GM19438 (cell line): ENCODE data around the gene MYOZ3.
A peak's percentile ranks its signal among the peaks of the same experiment; 100 is the strongest.

Source experiments
- ATAC-seq: cut with Tn5 transposase; IDR thresholded peaks from one replicate; pipeline ENCODE4 v1.9.1; 2021; ENCODE audit warnings: low read depth; ENCODE audit not compliant: unreplicated experiment

Gene MYOZ3

GRCh38 chr5:150690760-150691159 lies 29.7 kb downstream of the MYOZ3 start:
- no peak for ATAC-seq

- ATAC-seq, result no peak
Observed at GRCh38 chr5:150692276-150692675, 31.2 kb downstream of the MYOZ3 start.

GRCh38 chr5:150694612-150695011 lies 33.6 kb downstream of the MYOZ3 start:
- no peak for ATAC-seq

- no peak for ATAC-seq
Observed at GRCh38 chr5:150700246-150700593, 39.2 kb downstream of the MYOZ3 start.

- peak; percentile 98 for ATAC-seq
Observed at GRCh38 chr5:150700594-150701377, 39.7 kb downstream of the MYOZ3 start, which contains the start of gene RBM22. TSS of gene RBM22 (minus strand) at chr5:150701062. CDS start at chr5:150700985, 77 bp downstream.

GRCh38 chr5:150703762-150704161 lies 42.7 kb downstream of the MYOZ3 start:
- no peak for ATAC-seq

GRCh38 chr5:150706776-150707390 lies 45.8 kb downstream of the MYOZ3 start:
- no peak for ATAC-seq

- no peak for ATAC-seq
Observed at GRCh38 chr5:150710165-150710564, 49.1 kb downstream of the MYOZ3 start.

GRCh38 chr5:150723845-150724244 lies 62.8 kb downstream of the MYOZ3 start:
- ATAC-seq, result no peak
